K562 (cell line): Measurements from ENCODE around the gene NAT10. TPM values are rescaled to one million over a fixed set of nuclear protein-coding genes. Genes with fewer than 3 reads are reported as not detected.

ENCODE experiments used
- ARHGAP35 ChIP-seq: fragments of 450-650 bp; IDR thresholded peaks from 2 replicates; pipeline ENCODE4 v1.6.1; 2018; ENCODE audit not compliant: partially characterized antibody
- CHAMP1 ChIP-seq: fragments of 450-650 bp; IDR thresholded peaks from 2 replicates; pipeline ENCODE4 v1.6.1; 2016; ENCODE audit warnings: mild to moderate bottlenecking
- CREB3 ChIP-seq: fragments of 450-650 bp; conservative IDR thresholded peaks from 2 replicates; pipeline ENCODE4 v1.6.1; 2016; ENCODE audit warnings: missing genetic modification characterization, low read depth, mild to moderate bottlenecking, missing compliant biosample characterization, moderate library complexity
- HBP1 ChIP-seq: fragments of 450-650 bp; formaldehyde crosslinking; IDR thresholded peaks from 2 replicates; pipeline ENCODE4 v1.4.0; 2022; ENCODE audit warnings: missing genetic modification characterization
- IFI16 ChIP-seq: fragments of 250-450 bp; sonication (Bioruptor Pico); IDR thresholded peaks from 2 replicates; pipeline ENCODE4 v2.1.2; 2022; ENCODE audit warnings: mild to moderate bottlenecking, inconsistent platforms
- MEIS2 ChIP-seq: fragments of 450-650 bp; IDR thresholded peaks from 2 replicates; pipeline ENCODE4 v1.6.1; 2014; ENCODE audit warnings: mild to moderate bottlenecking; ENCODE audit not compliant: partially characterized antibody
- RBFOX2 ChIP-seq: fragments of 200-400 bp; formaldehyde crosslinking; IDR thresholded peaks from 2 replicates; pipeline ENCODE4 v1.6.1; 2017; ENCODE audit warnings: low read depth, mild to moderate bottlenecking, low read length, moderate library complexity
- ZBTB40 ChIP-seq, 2 experiments: fragments of 450-650 bp in 1 of 2; sonication (generic) in 1 of 2; formaldehyde crosslinking in 1 of 2; IDR thresholded peaks; 2 replicates each; pipeline versions ENCODE4 v1.7.1 to v1.9.0; 2016 to 2022; ENCODE audit warnings: inconsistent platforms in 1 of 2, mild to moderate bottlenecking in 1 of 2, missing genetic modification reagents in 1 of 2
- ZC3H11A ChIP-seq: IDR thresholded peaks from 2 replicates; pipeline ENCODE4 v1.6.1; 2012; ENCODE audit warnings: low read depth, low read length, improper control_type of control experiment
- ZNF395 ChIP-seq: fragments of 200-800 bp; sonication (Bioruptor generic); IDR thresholded peaks from 2 replicates; pipeline ENCODE4 v1.6.1; 2017; ENCODE audit warnings: missing genetic modification characterization, missing compliant biosample characterization
- ZSCAN32 ChIP-seq: fragments of 450-650 bp; formaldehyde crosslinking; IDR thresholded peaks from 2 replicates; pipeline ENCODE4 v1.4.0; 2020; ENCODE audit warnings: mild to moderate bottlenecking, moderate library complexity
- polyA plus RNA-seq, 8 experiments: library from polyadenylated mRNA; depleted of rRNA in 4 of 8; stranded (reverse) in 5 of 8; unstranded in 3 of 8; fragments of >200 nt; fragmentation: Nextera tagmentation in 2 of 8; fragmentation: Illumina TruSeq in 1 of 8; extraction: Ambion mirVana in 2 of 8; extraction: Trizol in 1 of 8; gene quantifications; 2 replicates each; pipeline versions ENCODE4 v1.2.1 to v1.2.3, GENCODE V29; 2011 to 2014; ENCODE audit warnings: inconsistent platforms in 1 of 8, missing spikeins in 1 of 8
- total RNA-seq, 7 experiments: library from RNA; depleted of rRNA in 6 of 7; stranded (reverse); fragments of >200 nt in 6 of 7; fragmentation: Illumina TruSeq in 2 of 7; extraction: Trizol in 2 of 7; gene quantifications; 2 replicates each; pipeline versions ENCODE4 v1.2.1 to v1.2.3, GENCODE V29; 2011 to 2021; ENCODE audit warnings: low replicate concordance in 1 of 7

The NAT10 gene
- total and polyA plus RNA-seq, 9 of the 15 experiments (the other 6 are each of a cell fraction or from before 2014, with no cell fraction given): 55.4 to 125 (median 86.3) TPM

GRCh38 chr11:34105957-34106504 is 602 bp downstream of the NAT10 start (continued):
- TF ChIP-seq ZBTB40 (IDR thresholded peaks at IDR 0.05) (no peak), ZBTB40 (CRISPR knock-in tag; IDR thresholded peaks at IDR 0.05) (no peak), IFI16 (no peak), RBFOX2 (no peak), ARHGAP35 (no peak), CREB3 (tag) (no peak), HBP1 (no peak), ZC3H11A (no peak), ZNF395 (CRISPR knock-in tag) (0 out of 2 replicates have a peak, but pooled peaks have one; percentile 27), CHAMP1 (no peak), ZSCAN32 (CRISPR knock-in tag) (no peak), MEIS2 (peak; percentile 45)
